LNCAP (cell line): ENCODE results near the gene KIAA1217.

Experiments used
- CTCF ChIP-seq: fragments of 450-650 bp; IDR thresholded peaks from 2 replicates; pipeline ENCODE4 v1.5.1; 2017; ENCODE audit warnings: mild to moderate bottlenecking

KIAA1217 gene

DNA sequence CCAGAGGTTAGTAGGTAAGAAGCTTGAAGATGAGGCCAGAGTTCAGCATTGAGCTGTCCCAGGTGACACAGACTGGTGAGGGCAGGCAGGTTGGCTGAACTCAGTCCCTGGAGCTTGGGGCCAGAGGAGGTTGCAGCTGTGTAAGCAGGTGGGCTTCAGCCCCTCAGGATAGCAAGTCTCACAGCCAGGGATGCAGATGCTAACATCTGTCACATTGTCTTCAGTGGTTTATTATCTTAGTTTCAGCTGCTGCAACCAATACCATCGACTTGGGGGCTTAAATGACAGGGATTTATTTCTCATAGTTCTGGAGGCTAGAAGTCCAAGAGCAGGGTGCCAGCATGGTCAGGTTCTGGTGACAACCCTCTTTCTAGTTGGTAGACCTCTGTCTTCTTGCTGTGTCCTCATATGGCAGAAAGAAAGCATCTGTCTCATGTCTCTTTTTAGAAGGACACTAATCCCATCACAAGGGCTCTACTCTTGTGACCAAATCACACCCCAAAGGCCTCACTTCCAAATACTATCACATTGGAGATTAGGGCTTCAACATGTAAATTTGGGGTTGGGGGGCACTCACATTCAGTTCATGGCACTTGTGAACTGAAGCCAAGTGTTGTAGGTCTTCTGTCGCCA, 146.2 kb downstream of the KIAA1217 start:
- no peak for TF ChIP-seq CTCF

DNA sequence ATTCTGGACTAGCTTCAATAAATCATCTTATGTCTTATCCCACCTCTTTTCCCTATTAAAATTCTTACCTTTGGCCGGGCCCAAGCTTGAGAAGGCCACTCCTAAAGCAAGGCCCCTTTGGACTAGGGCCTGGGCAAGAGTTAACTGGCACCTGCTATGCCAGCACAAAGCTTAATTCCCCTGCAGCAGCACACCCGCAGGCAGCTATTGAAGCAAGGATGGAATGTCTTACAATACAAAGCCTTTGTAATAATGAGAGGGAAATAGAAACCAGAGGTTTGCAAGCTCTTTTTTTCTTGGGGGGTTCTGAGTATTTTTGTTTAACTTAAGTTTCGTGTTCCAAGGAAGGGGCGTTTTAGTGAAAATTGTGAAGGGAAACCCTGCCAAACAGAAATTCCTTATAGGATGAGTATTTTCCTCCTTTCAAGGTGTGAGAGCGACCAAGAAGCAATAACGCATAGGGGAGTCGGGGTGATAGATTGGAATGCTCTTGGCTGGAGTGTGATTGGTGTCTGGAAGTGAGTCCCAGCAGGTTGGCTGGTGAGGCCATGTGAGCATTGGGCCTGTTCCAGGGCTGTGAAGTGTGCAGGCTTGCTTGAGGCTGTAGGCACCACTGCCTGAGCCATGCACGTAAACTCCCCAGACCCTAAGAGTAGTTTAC, 148.5 kb downstream of the KIAA1217 start:
- TF ChIP-seq CTCF: no peak

- TF ChIP-seq CTCF: no peak
Measured at GRCh38 chr10:24358022-24358421, 149.1 kb downstream of the KIAA1217 start.

DNA sequence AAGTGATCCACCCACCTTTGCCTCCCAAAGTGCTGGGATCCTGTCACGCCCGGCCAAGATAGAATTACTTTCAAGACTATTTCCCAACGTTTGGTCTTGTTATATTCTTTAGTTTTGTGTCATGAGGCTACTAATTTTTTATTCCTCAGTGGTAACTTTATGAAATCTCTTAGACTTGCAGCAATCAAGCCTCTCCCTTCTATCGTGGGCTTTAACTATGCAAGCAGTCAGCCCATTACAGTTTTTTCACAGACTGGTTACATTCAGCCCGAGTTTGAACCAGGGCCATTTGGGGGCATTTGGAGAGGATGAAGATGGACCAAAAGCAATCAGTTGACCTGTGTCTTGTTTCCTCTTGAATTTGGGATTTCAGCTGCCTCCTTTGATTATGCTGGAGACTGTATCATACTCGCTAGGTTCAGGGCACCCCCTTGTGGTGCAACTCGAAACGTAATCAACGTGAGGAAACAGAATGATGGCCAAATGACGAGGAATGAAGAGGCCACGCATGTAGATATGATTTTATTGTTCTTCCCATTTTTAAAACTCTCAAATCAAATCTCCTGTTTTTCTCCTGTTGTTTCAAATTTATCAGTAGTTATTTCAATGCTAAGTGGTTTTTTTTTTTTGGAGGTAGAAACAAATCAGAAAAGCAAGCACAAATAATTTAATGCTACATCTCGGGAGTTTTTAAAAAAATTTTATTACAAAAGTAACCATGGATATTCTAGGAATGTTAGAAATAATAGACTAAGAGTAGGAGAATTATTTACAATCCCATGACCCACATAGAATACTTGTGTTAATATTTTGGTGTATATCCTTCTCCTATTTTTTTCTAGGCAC, 151.6 kb downstream of the KIAA1217 start:
- TF ChIP-seq CTCF: peak; percentile 78

GRCh38 chr10:24363070-24363469, 154.1 kb downstream of the KIAA1217 start:
- TF ChIP-seq CTCF: no peak

DNA sequence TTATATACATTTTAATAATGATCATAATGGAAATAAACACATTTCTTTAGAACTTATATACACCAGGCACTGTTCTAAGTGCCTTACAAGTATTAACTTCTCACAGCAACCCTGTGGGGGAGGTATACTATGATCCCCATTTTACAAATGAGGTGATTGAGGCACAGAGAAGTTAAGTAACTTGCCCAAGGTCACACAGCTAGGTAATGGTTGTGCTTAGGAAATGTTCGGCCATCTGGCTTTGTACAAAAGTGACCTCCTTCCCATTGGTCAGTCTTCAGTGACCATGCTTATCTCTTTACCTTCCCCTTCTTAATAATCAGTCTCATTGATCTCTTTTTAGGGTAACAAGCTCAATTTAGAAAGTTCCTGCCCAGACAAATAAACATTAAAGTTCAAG, 158.8 kb downstream of the KIAA1217 start:
- TF ChIP-seq CTCF: no peak

GRCh38 chr10:24370877-24371276, 161.9 kb downstream of the KIAA1217 start:
- TF ChIP-seq CTCF: no peak
